DLD1 (cell line): Measurements from ENCODE around the gene UBE2F.
"Not testable (repeated sequence)": the region's sequence is repeated elsewhere in the genome, so short reads cannot be mapped to it uniquely, and the experiment has no call there.

ENCODE experiments used
- in situ Hi-C: cut with HindIII; loops from 2 replicates; pipeline ENCODE4 v1.10.0; 2017; ENCODE audit warnings: low sequenced_read_pairs

Gene UBE2F

GRCh38 chr2:238042849-238043584 lies 76.2 kb downstream of the UBE2F start:
- in situ Hi-C loops = no loop called here

GRCh38 chr2:238043851-238044250 lies 77.0 kb downstream of the UBE2F start:
- in situ Hi-C loops = no loop called here

- in situ Hi-C loops = no loop called here
Measured at GRCh38 chr2:238045575-238045974, 78.8 kb downstream of the UBE2F start.

- in situ Hi-C loops = no loop called here
Measured at GRCh38 chr2:238046725-238047270, 80.0 kb downstream of the UBE2F start.

- in situ Hi-C loops = no loop called here
Measured at GRCh38 chr2:238053191-238053776, 86.5 kb downstream of the UBE2F start.

GRCh38 chr2:238055841-238056240 lies 89.0 kb downstream of the UBE2F start:
- in situ Hi-C loops = no loop called here

GRCh38 chr2:238057696-238058575 lies 91.1 kb downstream of the UBE2F start:
- in situ Hi-C loops = not testable (repeated sequence)

GRCh38 chr2:238059505-238059904 lies 92.7 kb downstream of the UBE2F start:
- in situ Hi-C loops = no loop called here

- in situ Hi-C loops = no loop called here
Measured at GRCh38 chr2:238060096-238060541, 93.3 kb downstream of the UBE2F start.

GRCh38 chr2:238060542-238061314 lies 93.9 kb downstream of the UBE2F start, which contains the start of gene SCLY:
Gene SCLY (plus strand): TSS chr2:238061001. CDS start chr2:238061055, 54 bp downstream.
- in situ Hi-C loops = no loop called here

- in situ Hi-C loops = no loop called here
Measured at GRCh38 chr2:238061315-238062202, 94.7 kb downstream of the UBE2F start.

- in situ Hi-C loops = no loop called here
Measured at GRCh38 chr2:238063414-238064189, 96.8 kb downstream of the UBE2F start.

- in situ Hi-C loops = no loop called here
Measured at GRCh38 chr2:238064376-238064775, 97.6 kb downstream of the UBE2F start.

GRCh38 chr2:238065071-238065846 lies 98.4 kb downstream of the UBE2F start:
- in situ Hi-C loops = no loop called here

GRCh38 chr2:238066218-238066617 lies 99.4 kb downstream of the UBE2F start:
- in situ Hi-C loops = no loop called here

GRCh38 chr2:238066718-238067117 lies 99.9 kb downstream of the UBE2F start:
- in situ Hi-C loops = not testable (repeated sequence)

- in situ Hi-C loops = no loop called here
Measured at GRCh38 chr2:238067939-238068338, 101.1 kb downstream of the UBE2F start.
